Activated CD8-positive, alpha-beta memory T cell treated with anti-CD3 and anti-CD28 coated beads for 1 hour (primary cell): ENCODE data around the gene TCOF1.
"Not testable (repeated sequence)": the region's sequence is repeated elsewhere in the genome, so short reads cannot be mapped to it uniquely, and the experiment has no call there.

Source experiments
- DNase-seq, 2 donors: peaks; one replicate each; pipeline ENCODE4 v3.0.0-alpha.2; 2020; ENCODE audit warnings: low read depth in 1 of 2; ENCODE audit errors: extremely low read depth in 1 of 2

Gene TCOF1

GRCh38 chr5:150422758-150423157, 65.3 kb downstream of the TCOF1 start:
- DNase-seq: no peak

GRCh38 chr5:150426165-150426564, 68.7 kb downstream of the TCOF1 start:
- DNase-seq: not testable (repeated sequence)

GRCh38 chr5:150428106-150428876, 70.8 kb downstream of the TCOF1 start:
- DNase-seq: no peak

- no peak for DNase-seq
Observed at GRCh38 chr5:150428978-150429377, 71.5 kb downstream of the TCOF1 start.

- DNase-seq: no peak
Observed at GRCh38 chr5:150429410-150429873, 71.9 kb downstream of the TCOF1 start.

GRCh38 chr5:150431048-150431447, 73.6 kb downstream of the TCOF1 start:
- DNase-seq: no peak

GRCh38 chr5:150431574-150431973, 74.1 kb downstream of the TCOF1 start:
- no peak for DNase-seq

- DNase-seq: no peak
Observed at GRCh38 chr5:150434464-150434863, 77.0 kb downstream of the TCOF1 start.

GRCh38 chr5:150436141-150436680, 78.7 kb downstream of the TCOF1 start:
- DNase-seq: peak; percentile 82 to 86

GRCh38 chr5:150438873-150439546, 81.5 kb downstream of the TCOF1 start:
- no peak for DNase-seq

GRCh38 chr5:150440948-150441812, 83.7 kb downstream of the TCOF1 start:
- no peak for DNase-seq

GRCh38 chr5:150441813-150442698, 84.6 kb downstream of the TCOF1 start:
- no peak for DNase-seq

- DNase-seq: no peak
Observed at GRCh38 chr5:150442699-150443080, 85.2 kb downstream of the TCOF1 start.

GRCh38 chr5:150443242-150444075, 86.0 kb downstream of the TCOF1 start:
- no peak for DNase-seq

GRCh38 chr5:150444770-150445169, 87.3 kb downstream of the TCOF1 start:
- no peak for DNase-seq

- DNase-seq: no peak
Observed at GRCh38 chr5:150446088-150446487, 88.6 kb downstream of the TCOF1 start.

GRCh38 chr5:150446583-150446982, 89.1 kb downstream of the TCOF1 start:
- DNase-seq: no peak

GRCh38 chr5:150447188-150447587, 89.7 kb downstream of the TCOF1 start:
- DNase-seq: no peak

- DNase-seq: no peak
Observed at GRCh38 chr5:150448334-150448733, 90.8 kb downstream of the TCOF1 start.
